Peyer's patch (tissue), 4 donors: Measurements from ENCODE around the gene ATP10A.

Experiments
- POLR2A ChIP-seq, 2 donors: fragments of 450-650 bp; IDR thresholded peaks; one replicate each; pipeline ENCODE4 v1.5.1; 2017; ENCODE audit warnings: antibody characterized with exemption in 2 of 2, mild to moderate bottlenecking in 2 of 2, moderate library complexity in 2 of 2
- TF ChIP-seq, protein P1 (sequence below), 6 experiments: fragments of 450-650 bp in 4 of 6; fragments of 200-600 bp in 2 of 6; sonication (generic) in 1 of 6; IDR thresholded peaks; one replicate each; pipeline ENCODE4 v1.5.1; 2017 to 2019; ENCODE audit warnings: antibody characterized with exemption in 6 of 6, mild to moderate bottlenecking in 3 of 6, moderate library complexity in 1 of 6

DNA sequence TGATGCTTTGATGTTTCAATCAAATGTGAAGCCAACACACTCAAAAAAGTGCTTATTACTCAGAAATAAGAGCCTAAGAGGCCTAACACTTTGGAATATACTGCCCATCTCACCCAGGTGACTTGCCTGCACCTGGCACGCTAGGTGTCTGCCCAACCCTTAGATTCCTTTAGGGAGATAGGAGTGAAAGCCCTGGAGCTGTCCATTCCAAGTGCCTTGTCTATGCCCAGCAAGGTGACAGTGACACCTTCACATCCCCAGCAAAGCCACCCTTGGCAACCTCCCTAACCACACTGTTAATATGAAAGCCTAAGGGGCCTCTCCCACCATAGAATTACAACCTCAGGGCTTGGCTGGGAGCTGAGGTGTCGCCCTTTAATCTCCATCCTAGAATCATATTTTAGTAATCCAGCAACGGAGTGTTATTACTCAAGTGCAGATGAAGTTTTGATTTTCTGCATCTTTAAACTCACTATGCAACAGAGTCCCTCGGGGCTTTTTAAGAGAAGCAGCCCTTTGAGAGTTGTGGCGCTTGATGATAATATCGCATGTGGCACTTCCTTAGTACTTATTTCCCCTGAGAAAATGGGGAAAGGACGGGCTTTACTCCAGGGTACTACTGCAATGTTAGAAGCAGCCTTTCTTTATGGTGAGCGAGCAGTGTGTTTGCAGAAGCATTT, 24.8 kb downstream of the ATP10A start:
- TF ChIP-seq, protein P1, sequence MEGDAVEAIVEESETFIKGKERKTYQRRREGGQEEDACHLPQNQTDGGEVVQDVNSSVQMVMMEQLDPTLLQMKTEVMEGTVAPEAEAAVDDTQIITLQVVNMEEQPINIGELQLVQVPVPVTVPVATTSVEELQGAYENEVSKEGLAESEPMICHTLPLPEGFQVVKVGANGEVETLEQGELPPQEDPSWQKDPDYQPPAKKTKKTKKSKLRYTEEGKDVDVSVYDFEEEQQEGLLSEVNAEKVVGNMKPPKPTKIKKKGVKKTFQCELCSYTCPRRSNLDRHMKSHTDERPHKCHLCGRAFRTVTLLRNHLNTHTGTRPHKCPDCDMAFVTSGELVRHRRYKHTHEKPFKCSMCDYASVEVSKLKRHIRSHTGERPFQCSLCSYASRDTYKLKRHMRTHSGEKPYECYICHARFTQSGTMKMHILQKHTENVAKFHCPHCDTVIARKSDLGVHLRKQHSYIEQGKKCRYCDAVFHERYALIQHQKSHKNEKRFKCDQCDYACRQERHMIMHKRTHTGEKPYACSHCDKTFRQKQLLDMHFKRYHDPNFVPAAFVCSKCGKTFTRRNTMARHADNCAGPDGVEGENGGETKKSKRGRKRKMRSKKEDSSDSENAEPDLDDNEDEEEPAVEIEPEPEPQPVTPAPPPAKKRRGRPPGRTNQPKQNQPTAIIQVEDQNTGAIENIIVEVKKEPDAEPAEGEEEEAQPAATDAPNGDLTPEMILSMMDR (IDR thresholded peaks at IDR 0.05) = no peak
- TF ChIP-seq POLR2A (IDR thresholded peaks at IDR 0.05) = no peak
